HG02970 (cell line): Measurements from ENCODE around the gene SPON1.
"Not testable (repeated sequence)": the region's sequence is repeated elsewhere in the genome, so short reads cannot be mapped to it uniquely, and the experiment has no call there.

Experiments
- ATAC-seq: cut with Tn5 transposase; IDR thresholded peaks from one replicate; pipeline ENCODE4 v1.9.1; 2021; ENCODE audit warnings: mild to moderate bottlenecking, moderate library complexity, moderate number of reproducible peaks; ENCODE audit not compliant: unreplicated experiment, low FRiP score

Gene SPON1

DNA sequence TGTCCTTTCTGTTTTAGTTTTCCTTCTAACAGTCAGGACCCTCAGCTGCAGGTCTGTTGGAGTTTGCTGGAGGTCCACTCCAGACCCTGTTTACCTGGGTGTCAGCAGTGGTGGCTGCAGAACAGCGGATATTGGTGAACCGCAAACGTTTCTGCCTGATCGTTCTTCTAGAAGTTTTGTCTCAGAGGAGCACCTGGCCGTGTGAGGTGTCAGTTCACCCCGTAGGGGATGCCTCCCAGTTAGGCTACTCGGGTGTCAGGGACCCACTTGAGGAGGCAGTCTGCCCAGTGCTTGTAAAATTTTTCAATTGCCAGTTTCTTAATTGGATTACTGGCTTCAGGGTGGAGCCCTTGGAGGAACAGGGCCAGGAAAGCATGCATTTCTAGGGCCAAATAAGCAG lies 211.2 kb downstream of the SPON1 start:
- not testable (repeated sequence) for ATAC-seq

DNA sequence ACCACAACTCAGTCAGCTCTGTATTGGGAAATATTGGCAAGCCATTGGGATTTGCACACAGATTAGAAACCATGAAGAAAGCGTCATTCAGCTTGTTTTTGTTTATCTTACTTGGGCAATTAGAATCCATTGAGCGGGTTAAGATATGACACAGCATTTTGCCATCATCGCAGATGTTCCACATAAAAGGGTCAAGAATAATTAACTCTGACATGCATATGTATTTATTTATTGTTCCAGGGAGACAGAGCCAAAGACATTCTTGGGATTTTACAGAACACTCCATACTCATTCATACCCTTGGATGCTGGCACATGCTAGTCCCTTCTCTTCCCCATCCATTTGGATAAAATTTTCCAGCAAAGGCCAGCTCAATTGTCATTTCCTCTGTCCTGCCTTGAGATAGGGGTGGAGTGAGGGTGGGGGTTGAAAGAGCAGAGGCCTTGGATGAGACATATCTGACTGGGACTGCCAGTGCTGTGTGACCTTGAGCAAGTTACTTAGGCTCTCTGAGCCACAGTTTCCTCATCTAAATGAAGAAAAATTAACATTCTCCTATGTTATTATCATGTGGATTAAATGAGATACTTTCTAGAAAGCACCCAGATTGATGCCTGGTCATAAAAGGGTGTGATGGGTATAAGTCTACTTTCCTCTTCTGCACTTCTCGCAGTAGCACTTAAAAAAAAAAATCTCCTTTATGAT lies 216.7 kb downstream of the SPON1 start:
- no peak for ATAC-seq

GRCh38 chr11:14181121-14181520 lies 218.6 kb downstream of the SPON1 start:
- ATAC-seq, result no peak

DNA sequence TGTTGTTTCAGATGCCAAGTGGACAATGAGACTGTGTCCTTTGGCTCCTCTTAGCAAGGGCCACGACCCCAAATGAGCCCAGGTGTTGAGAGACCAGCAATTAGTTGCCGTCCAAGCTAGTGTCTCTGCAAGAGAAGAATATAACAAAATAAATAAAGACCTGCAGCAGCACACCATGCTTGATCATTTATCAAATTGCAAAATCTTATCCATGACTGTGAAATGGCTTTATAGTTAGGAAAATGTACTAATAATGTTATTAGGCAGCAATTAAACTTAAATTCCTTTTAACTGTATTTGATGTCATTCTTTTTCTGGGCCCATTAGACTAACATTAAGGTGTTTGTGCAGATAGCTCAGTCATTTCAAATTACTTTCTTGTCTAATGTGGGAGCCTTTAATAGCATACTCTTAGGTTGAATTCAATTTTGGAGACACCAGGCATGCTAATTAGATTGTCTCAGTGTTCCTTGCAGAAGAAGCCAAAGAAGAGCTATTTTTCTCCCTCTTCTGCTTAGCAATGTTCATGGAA lies 220.4 kb downstream of the SPON1 start:
- no peak for ATAC-seq

DNA sequence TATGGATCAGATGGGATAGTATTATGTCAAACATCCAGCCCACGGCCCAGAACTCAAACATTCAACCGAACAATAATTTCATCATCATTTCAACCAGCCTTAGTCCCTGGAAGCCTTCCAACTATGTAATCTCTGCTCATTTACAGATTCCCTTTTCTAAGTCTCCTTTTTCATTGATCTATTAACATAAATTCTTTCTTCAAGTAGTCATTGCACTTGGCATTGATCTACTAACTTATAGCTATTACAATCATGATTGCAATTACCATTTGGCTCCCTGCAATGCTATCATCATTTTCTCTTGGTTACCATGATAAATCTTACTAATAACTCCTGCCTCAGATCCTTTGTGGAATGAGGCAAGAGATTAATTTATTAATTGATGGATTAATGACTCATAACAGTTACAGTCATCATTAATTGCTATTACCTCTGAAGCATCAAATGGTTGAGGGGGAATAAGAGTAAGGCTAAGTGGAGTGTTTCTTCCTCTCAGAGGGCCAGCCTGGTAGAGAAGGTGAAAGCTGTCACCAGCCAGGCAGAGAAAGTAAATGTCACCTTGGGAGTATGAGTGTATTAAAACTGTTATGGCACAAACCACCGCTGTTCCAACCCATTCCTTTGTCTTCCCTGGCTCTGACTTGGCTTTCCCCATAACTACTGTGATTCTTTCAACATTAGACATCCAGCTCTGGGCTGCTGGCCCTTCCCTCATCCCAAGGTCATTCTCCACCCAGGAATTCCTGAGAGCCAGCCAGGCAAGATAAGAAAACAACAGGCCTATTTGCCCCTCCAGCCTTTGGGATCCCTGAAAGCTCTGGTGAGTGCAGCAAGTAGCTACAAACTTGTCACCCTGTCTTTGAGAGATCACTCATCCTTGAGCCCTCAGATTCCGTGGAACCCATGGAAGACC lies 221.8 kb downstream of the SPON1 start:
- ATAC-seq, result no peak

DNA sequence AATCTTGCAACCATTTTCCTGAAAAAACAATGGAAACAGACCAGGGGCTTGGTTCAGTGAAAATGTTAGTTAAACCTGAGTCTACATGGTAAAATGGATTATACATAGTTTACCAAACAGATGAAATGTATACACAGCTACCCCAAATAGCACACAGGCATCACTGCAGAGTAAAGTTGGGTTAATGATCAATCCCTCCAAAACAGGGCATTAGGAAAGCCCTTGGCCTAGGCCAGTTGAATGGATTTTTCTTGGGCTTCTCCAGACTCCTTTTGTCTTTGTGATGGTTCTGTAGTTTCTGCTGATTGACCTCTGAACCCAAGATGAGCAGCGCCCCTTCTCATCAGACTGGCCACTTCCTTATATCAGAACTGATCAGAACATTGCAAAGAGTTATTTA lies 222.9 kb downstream of the SPON1 start:
- ATAC-seq, result no peak

DNA sequence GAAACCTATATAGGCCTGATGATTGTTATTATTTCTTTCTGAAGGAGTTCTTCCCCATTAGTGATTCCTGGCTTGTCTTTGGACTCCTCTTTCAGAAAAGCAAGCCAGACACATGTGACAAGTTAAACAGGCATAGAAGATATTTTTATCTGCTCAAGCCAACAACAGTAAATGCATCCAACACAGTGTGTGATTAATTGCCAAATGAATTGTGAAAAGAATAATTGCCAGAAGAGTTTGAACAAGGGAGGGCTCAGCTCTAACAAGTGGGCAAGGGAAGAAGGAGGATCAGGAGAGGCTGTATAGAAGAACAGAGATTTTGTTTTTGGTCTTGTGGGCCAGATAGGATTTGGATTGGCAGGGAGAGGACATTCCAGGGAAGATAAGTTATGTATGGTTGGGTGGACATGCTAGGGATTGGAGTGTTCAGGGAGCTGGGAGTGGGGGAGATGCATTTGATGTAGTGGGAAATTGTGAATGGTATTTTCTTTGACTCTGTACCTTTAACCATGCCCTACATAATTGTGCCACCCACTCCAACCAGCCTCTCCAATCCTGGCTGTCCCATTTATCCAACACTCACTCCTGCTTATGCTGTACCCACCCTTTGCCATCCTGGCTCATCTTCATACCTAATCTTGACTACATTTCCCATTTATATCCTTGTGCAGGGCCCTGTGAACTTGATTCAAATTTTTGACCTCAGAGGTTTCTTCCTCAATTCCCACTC lies 223.7 kb downstream of the SPON1 start:
- ATAC-seq, result no peak

DNA sequence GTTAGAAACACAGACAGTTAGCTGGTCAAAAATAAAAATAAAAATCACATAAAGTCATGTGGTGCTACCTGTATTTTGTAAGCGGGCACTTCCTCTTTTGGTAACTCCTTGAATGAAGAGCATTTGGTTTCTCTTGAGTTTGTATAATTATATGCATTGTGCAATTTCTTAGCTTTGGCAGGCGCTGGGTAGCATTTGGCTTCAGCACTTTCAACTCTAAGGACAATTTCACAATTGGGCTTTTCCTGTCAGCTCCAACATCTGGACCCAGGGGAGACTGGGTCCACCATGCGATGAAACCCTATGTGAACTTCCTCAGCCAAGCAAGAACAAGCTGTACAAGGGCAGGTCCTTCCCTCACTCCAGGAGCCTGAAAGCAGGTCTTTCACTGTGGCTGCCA lies 227.4 kb downstream of the SPON1 start:
- no peak for ATAC-seq

- no peak for ATAC-seq
Measured at GRCh38 chr11:14190992-14191778, 228.7 kb downstream of the SPON1 start.

- no peak for ATAC-seq
Measured at GRCh38 chr11:14193644-14194043, 231.1 kb downstream of the SPON1 start.

DNA sequence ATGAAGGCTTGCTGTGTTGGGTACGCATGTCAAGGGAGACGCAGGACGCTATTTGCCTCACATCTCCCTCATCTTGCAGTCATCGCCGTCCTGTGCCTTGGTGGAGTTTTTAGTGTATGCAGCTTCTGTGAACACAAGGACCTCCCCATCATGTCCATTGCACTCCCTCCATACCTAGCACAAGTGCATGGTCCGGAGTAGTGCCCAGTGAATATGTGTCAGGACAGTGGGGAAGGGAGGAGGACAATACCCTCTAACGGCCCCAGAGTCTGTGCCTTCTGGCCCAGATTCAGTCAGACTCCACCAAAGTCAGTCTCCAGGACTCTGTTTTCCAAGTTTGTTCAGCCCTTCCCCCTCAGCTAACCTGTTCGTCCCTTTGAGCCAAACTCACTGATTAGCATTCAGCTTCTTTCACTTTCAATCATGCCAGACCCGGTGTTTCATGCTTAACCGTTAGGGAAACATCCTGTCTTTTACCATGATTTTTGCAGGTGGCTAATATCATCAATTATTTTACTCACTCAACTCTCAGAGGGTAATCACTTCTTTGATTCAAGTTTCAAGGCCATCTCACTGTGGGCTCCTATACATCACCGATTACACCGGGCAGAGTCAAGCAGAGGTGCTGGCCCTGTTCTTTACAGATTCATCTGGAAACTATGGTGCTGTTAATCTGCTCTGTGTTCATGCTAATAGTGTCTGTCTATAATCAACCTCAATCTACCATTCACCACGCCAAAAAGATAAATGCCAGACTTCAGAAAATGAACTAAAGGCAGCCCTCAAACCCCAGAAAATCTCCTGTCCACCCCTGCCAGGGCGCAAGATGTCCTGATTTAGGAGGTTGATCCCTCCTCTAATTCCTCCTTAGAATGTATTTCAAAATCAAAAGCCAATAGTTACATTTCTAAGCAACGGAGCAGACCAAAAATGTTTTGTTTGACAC lies 240.0 kb downstream of the SPON1 start:
- no peak for ATAC-seq

DNA sequence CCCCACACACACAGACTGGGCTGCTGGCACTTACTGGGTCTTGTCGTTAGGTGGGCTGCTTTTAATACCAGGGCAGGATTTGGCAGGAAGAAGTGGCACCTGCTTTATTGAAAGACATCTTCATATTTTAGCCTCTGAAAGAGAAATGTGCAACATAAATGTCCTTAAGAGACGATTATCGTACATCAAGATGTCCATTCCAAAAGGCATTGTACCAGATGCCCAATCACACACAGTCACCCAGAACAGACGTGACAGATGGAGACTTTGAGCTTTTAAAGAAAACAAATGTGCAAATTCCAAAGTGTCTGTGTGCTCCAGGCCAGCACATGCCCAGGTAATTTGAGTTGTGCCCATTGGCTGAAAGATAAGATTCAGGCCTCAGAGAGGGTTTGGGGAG lies 240.8 kb downstream of the SPON1 start:
- no peak for ATAC-seq

- no peak for ATAC-seq
Measured at GRCh38 chr11:14212986-14213385, 250.5 kb downstream of the SPON1 start.

DNA sequence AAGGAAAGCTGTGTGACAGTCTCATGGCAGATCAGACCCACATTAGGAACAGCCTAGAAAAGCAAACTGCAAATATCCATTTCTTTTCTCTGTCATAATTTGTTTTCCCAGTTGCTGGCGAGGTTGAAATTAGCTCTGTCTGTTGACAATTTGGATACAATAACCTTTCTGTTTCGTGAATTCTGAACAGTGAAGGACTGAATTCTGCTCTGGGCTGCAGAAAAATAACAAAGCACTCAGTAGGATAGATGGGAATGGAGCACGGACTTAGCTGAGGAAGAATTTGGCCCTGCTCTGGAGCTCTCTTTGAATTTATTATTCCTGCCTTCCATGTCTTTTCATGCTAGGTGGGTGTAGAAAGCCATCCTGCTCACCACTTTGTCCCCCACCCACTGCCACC lies 256.2 kb downstream of the SPON1 start:
- no peak for ATAC-seq

- no peak for ATAC-seq
Measured at GRCh38 chr11:14223636-14224288, 261.2 kb downstream of the SPON1 start.

DNA sequence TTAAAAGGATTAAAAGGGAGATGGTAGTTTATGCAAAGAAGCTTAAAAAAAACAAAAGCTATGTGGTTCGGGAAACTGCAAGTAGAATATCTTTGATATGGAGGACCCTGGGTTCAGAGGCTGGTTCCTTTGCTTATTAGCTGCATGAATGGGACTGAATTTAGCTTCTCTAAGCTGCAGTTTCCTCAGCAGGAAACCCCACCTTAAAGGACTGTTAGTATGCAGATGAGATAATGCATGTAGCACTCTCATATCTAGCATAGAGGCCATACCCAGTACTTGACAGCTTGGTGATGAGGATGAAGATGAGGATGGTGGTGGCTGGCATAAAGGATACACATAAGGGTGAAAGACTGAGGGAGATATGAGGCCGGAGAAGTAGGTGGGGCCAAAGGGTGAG lies 261.9 kb downstream of the SPON1 start:
- ATAC-seq, result no peak

- ATAC-seq, result no peak
Measured at GRCh38 chr11:14225666-14226065, 263.1 kb downstream of the SPON1 start.

GRCh38 chr11:14228356-14228755 lies 265.8 kb downstream of the SPON1 start:
- ATAC-seq, result no peak

DNA sequence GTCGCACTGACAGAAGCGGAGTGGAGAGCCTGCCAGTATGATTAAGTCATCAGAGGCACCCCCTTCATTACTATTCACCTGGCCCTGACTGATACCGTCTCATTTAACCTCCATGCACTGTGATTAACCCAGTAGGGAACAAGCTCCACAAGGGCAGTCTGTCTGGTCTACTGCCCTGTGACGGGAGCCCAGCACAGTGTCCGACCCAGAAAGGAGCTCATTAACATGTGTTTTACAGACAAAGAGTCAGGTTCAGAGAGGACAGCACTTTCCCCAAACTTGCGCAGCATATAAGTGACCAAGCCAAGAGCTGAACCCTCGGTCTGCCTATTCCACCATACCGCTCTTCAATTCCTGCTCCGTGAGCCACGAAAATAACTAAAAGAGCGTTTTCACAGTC lies 266.9 kb downstream of the SPON1 start:
- ATAC-seq, result no peak
